GM19025 (cell line): ENCODE measurements around the gene LST1.

Experiments
- ATAC-seq: cut with Tn5 transposase; IDR thresholded peaks from one replicate; pipeline ENCODE4 v1.9.1; 2021; ENCODE audit warnings: mild to moderate bottlenecking, low read depth, moderate library complexity; ENCODE audit not compliant: unreplicated experiment

Gene LST1

DNA sequence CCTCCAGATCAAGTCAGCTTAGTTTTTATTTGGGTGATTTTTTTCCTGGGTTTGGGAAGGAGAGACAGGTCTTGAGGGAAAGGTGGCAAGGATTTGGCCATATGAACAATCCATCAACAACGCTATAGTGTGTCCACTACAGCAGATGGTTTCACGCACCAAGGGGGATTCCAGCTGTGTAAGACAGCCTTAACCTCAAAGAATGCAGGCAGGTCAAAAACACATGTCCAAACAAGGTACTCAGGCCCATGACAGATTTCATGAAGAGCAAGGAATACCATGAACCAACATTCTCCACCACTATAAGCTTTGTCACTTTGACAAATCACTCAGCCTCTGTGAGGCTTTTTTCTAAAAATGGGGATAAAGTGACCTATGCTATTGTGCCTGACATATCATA, 30.9 kb downstream of the LST1 start:
- no peak for ATAC-seq

DNA sequence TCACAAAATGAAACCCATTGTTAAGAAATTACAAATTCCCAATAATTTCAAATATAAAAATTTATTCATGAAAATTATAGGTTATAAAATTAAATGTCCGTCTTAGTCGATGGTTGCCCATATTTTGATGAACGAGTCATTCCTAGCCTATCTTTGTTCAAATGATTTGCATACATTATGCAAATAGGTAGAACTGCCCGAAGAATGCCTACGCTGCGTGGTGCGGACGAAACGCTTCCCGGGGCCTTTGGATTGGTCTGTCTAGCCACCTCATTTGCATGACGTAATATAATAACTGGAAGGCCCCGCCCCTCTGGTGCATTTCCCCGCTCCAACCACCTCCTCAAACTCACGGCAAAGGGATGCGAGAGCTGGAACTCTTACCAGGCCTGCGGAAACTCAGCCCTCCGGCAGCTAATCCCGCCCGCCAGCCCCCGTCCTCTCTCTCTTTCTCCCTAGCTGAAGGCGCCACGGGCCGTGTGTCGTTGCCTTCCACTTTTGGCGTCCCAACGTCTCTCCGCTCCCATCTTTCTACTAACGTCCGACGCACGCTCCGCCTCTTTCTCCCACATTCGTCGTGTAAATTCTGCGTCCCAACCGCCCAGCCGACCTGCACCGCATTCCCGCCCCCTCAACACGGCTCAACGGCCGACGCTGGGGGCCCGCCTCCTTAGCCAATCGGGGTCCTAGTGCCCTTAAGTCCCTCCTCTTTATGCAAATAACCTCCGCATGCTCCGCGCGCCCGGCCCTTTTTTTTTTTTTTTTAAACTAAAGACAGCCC, 33.9 kb downstream of the LST1 start:
- ATAC-seq: peak; percentile 77

DNA sequence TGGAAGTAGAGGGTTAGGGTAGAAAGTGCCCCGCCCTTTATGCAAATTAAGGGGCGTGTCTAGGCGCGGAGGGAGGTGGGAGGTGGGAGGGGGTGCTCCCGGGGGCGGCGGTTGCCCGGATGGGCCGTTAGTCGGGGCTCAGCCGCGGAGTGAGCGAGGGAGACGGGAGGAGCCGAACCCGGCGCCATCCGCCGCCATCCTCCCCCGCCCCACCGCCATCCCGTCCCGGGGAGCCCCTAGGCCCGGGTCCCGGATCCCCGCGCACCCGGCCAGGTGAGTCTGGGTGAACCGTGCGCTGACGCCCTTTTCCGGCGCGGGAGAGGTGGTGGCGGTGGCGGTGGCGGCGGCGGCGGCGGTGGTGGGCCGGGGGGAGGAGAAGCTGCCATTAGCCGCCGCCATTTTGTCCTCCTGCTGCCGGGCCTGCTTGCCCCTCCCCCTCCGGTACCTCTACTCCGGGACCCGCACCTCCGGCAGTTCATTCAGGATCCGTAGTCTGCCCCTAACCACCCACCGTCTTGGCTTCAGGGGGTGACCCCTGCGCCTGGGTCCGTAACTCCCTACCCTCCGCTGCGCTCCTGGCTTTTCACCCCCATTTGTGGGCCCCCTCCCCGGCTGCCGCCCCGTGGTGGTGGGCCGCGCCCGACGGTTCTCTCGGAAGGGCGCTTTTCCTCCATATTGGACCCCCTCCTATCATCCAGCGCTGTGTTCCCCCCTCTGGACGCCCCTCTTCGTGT, 34.7 kb downstream of the LST1 start, which contains the start of gene PRRC2A:
PRRC2A (plus strand) TSS at position 130 of the 734 bp plus-strand sequence. CDS start 2,075 bp downstream, outside the sequence.
- peak; percentile 56 for ATAC-seq

DNA sequence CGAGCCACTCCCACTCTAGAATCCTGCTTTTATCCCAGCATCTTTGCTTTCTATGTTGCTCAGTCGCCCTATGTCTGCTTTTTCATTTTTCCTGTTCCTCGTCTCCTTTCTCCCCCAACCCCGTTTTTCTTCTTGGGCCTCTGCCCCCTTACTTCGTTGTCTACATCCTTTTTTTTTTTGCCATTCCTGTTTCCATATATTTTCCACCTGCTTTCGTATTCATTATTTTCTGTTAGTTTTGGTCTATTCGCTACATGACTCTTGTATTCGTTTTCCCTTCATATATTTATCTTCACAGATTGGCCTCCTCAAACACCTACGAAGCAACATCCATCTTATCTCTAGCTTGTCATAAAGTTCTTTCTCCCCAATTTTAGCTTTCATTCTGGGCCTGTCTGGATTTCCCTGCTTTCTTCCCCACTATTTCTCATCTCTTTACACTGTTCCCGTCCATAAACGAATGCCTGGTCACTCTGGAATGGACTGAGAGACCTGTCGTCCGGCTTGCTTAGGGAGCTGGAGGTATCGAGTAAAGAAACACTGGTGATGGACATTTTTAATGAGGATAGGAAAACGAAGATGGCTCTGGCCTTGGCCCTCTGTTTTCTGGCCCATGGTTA, 35.4 kb downstream of the LST1 start:
- no peak for ATAC-seq

DNA sequence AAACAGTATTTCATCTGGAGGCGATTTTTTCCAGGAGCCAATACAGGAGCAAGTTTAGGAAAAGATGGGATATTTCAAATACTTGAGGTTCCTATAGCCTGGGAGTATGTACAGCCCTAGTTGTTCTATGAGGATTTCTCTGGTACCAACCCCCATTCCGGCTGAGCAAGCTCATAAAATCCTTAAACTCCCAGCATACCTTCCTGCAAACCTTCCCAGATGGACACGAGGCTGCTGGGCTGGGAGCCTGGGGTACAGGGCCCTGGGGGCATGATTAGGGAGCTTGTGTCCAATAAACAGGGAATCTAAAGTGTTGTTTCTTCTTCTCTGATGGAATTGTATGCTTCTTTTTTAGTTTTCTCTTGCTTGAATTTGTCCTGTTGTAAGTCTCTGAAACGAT, 35.9 kb downstream of the LST1 start:
- no peak for ATAC-seq

DNA sequence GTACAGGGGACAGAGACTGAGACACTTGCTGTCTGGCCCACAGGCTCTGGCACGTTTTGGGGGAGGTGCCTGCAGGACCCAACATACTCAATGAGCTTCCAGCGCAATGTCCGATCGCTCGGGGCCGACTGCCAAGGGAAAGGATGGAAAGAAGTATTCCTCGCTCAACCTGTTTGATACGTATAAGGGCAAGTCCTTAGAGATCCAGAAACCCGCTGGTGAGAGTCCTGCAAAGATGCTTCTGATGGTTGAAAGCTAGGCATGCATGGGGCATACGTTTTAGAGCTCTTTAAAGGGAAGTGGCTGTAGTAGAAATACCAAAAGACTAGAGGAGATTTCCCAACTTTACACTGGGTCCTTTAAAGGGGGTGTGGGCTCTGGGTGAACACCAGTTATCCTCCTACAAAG, 36.6 kb downstream of the LST1 start:
- no peak for ATAC-seq

DNA sequence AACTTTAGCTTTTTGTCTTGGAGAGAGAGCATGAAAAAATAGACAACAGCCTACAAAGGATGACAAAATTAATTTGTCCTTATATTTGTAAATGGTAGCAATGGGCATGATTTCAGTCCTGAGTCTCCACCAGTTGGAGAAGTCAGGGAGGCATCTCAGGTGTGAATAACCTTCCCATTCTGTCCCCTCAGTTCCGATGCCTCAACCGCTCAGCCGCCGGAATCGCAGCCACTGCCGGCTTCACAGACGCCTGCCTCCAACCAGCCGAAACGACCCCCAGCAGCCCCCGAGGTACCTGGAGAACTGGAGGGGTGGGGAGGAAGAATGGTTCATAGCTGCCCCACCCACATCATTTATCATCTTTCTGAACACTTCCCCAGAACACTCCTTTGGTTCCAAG, 38.0 kb downstream of the LST1 start:
- ATAC-seq: no peak

DNA sequence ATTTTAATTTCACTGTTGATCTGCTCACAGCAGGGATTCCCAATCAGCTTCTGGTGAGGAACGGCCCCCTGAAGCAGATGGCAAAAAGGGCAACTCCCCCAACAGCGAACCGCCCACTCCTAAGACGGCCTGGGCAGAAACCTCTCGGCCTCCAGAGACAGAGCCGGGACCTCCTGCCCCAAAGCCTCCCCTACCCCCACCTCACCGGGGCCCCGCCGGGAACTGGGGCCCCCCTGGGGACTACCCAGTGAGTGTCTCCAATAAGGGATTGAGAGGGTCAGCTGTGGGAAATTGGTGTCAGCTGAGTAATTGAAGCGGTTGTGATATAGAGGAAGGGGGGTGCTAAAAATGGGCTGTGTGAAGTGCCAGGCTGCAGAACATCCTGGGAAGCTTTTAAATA, 40.9 kb downstream of the LST1 start:
- no peak for ATAC-seq

DNA sequence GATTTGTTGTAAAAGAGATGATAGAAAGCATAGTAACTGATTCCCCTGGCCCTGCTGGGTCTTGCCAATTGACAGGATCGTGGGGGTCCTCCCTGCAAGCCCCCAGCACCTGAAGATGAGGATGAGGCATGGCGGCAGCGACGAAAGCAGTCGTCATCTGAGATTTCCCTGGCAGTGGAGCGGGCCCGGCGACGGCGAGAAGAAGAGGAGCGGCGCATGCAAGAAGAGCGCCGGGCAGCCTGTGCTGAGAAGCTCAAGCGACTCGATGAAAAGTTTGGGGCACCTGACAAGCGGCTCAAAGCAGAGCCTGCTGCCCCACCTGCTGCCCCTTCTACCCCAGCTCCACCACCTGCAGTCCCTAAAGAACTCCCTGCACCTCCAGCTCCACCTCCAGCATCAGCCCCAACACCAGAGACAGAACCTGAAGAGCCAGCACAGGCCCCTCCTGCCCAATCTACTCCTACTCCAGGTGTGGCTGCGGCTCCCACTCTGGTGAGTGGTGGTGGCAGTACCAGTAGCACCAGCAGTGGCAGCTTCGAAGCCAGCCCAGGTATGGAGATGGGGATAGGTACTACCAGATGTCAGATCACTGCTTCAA, 41.7 kb downstream of the LST1 start:
- no peak for ATAC-seq

DNA sequence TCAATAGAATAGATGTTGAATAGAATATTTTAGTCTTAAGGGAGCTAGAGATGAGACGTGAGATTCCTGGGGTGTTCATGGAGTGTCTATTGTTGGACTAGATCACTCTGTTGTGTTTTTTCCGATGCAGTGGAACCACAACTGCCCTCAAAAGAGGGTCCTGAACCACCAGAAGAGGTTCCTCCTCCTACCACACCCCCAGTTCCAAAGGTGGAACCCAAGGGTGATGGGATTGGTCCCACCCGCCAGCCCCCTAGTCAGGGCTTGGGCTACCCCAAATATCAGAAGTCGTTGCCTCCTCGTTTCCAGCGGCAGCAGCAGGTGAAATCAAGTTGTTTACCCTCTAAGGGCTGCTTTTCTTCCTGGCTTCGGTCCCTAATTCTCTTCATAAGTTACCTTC, 42.9 kb downstream of the LST1 start:
- ATAC-seq: no peak

DNA sequence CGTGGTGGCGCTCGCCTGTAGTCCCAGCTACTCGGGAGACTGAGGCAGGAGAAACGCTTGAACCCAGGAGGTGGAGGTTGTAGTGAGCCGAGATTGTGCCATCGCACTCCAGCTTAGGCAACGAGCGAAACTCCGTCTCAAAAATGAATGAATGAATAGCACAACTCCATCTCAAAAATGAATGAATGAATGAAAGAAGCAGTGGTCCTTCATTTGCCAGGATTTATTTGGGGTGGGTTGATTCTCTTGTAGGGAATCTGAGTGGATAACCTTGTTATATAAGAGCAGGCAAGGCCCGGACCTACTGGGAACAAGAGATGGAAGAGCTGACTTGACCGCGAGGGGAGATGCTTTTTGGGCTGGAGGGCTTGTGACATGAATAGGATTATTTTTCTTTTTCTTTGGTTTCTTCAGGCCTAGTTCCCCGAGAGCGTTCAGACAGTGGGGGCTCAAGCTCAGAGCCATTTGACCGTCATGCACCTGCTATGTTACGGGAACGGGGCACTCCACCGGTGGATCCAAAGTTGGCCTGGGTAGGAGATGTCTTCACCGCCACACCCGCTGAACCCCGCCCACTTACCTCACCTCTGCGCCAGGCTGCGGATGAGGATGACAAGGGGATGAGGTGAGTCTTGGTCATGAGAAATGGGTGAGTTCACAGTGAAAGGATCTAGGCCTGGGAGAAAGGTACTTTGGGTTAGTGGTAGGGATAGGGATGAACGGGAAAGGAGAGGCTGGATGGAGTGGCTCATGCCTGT, 44.3 kb downstream of the LST1 start:
- ATAC-seq: no peak

DNA sequence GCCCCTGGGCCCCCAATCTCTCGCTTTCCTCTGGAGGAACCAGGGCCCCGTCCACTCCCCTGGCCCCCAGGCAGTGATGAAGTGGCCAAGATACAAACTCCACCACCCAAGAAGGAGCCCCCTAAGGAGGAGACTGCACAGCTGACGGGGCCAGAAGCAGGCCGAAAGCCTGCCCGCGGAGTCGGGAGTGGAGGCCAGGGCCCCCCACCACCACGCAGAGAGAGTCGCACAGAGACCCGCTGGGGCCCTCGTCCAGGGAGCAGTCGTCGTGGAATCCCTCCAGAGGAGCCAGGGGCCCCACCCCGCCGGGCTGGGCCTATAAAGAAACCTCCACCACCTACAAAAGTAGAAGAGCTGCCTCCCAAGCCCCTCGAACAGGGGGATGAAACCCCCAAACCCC, 45.1 kb downstream of the LST1 start:
- no peak for ATAC-seq

DNA sequence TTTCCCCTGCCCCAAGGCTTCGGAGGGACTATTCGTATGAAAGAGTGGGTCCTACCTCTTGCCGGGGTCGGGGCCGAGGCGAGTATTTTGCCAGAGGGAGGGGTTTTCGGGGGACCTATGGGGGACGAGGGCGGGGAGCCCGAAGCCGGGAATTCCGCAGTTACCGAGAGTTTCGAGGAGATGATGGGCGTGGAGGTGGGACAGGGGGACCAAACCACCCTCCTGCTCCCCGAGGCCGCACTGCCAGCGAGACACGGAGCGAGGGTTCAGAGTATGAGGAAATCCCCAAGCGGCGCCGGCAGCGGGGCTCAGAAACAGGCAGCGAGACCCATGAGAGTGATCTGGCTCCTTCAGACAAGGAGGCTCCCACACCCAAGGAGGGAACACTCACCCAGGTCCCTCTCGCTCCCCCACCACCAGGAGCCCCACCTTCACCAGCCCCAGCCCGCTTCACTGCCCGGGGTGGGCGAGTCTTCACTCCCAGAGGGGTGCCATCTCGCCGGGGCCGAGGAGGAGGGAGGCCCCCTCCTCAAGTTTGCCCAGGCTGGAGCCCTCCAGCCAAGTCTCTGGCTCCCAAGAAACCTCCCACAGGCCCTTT, 45.7 kb downstream of the LST1 start:
- no peak for ATAC-seq

DNA sequence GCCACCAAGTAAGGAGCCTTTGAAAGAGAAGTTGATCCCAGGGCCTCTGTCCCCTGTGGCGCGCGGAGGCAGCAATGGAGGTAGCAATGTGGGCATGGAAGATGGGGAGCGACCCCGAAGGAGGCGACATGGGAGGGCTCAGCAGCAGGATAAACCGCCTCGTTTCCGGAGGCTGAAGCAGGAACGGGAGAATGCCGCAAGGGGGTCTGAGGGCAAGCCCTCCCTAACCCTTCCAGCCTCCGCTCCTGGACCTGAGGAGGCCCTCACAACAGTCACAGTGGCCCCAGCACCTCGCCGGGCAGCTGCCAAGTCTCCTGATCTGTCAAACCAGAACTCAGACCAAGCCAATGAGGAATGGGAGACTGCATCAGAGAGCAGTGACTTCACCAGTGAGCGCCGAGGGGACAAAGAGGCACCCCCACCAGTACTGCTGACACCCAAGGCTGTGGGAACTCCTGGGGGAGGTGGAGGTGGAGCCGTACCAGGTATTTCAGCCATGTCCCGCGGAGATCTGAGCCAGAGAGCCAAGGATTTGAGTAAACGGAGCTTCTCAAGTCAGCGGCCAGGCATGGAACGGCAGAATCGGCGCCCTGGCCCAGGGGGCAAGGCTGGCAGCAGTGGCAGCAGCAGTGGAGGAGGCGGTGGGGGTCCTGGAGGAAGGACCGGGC, 46.3 kb downstream of the LST1 start:
- ATAC-seq: no peak

DNA sequence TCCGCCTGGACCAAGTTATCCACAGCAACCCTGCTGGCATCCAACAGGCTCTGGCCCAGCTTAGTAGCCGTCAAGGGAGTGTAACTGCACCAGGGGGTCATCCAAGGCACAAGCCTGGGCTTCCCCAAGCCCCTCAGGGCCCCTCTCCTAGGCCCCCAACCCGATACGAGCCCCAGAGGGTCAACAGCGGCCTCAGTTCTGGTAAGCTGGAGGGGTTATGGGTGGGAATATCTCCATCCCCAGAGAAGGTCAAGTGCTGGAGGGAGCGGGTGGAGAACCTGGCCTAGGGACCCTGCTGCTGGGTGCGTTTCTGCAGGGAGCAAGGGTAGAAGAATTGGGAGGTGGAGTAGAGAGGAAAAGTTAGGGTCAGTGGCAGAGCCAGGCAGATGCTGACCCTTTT, 47.4 kb downstream of the LST1 start:
- ATAC-seq: no peak

DNA sequence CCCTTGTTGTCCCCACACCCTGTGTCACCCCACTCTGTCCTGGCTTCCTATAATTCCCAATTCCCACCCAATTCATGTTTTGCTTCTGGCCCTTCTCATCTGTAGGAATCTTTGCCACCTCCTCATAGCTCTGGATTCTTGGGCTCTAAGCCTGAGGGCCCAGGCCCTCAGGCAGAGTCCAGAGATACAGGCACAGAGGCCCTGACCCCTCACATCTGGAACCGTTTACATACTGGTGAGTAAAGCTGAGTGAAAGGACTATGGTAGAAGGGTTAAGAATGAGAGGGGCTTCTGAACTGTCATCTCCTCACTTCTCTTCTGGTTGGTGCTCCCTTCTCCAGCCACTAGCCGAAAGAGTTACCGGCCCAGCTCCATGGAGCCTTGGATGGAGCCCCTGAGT, 48.1 kb downstream of the LST1 start:
- ATAC-seq: no peak

DNA sequence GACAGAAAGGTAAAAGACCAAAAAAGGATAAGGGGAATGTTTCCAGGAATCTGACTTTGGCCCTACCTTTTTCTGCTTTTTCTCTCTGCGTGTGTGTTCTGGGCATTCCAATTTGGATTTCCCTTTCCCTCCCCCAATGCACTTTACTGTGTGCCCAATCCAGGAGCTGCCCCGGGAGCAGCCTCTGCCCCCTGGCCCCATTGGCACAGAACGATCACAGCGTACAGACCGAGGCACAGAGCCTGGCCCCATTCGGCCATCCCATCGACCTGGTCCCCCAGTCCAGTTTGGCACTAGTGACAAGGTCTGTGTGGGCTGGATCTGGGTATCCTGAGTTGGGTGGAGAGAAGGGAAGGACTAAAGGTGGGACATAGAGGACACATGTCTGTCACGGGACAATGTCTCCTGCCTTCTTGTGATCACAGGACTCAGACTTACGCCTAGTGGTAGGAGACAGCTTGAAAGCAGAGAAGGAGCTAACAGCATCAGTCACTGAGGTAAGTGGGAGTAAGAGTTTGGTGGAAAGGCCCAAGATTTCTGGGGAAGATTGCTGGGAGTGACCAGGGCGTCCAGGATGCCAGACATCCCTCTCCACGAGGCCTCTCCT, 49.0 kb downstream of the LST1 start:
- no peak for ATAC-seq

DNA sequence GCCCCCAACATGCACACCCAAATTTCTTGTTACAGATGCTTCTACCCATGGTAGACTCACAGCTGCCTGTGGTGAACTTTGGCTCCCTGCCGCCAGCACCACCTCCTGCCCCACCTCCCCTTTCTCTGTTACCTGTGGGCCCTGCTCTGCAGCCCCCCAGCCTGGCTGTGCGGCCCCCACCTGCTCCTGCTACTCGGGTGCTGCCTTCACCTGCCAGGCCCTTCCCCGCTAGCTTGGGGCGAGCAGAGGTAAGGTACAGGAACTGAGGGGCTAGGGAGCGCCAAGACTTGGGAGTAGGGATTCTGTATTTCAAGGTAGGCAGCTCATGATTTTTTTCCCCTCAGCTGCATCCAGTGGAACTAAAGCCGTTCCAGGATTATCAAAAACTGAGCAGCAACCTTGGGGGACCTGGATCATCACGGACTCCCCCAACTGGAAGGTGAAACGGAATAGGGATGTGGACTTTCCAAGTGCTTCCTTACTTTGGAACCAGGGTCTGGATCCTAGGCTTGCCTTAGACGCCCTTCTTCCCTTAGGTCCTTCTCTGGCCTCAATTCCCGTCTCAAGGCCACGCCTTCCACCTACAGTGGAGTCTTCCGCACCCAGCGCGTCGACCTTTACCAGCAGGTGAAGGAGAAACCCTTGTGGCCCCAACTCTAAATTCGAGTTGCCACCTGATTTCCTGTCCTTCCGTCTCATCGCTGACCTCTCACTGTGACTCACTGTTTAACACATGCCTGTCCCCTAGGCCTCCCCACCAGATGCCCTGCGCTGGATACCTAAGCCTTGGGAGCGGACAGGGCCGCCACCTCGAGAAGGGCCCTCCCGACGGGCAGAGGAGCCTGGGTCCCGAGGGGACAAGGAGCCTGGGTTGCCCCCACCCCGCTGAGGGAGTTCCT, 50.9 kb downstream of the LST1 start:
- ATAC-seq: no peak
